ENCODE results near the gene MAD1L1. TPM values are rescaled to one million over a fixed set of nuclear protein-coding genes. Genes with fewer than 3 reads are reported as not detected.

Gene MAD1L1
- total RNA-seq, 1 experiment from 2014 or later, result 61.5 TPM

DNA sequence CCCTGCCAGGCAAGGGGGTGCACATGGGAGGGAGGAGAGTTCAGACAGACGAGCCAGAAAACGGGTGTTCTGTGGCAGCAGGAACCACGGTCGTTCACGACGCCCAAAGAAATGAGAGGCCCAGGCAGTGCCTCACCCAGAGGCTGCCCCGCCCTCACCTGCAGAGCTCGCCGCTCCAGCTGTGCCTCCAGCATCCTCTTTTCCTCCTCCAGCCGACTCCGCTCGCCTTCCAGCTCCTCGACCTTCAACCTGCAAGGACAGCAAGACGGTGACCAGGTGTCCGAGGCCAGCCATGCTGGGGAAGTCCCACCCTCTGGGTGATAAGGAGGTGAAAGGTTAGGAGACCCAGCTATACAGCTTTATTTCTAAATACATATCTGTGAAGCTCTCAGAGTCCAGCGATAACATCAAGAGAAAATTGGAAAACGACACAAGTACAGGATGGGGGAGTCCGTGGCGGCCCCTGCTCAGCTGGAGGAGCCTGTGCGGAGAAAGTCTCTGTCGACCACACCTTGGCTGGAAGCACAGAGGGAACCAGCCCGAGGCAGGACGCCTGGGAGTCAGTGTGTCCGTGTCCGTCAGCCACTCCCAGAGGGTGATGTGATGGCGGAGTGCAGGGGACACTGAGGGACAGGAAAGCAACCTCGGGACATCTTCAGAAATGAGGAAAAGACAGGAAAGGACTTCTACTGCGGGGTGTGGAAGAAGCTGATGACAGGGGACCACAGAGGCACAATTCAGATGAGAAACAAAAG is 275.1 kb downstream of the MAD1L1 start:
- DNase-seq (ENCODE audit: low read depth), result no peak

DNA sequence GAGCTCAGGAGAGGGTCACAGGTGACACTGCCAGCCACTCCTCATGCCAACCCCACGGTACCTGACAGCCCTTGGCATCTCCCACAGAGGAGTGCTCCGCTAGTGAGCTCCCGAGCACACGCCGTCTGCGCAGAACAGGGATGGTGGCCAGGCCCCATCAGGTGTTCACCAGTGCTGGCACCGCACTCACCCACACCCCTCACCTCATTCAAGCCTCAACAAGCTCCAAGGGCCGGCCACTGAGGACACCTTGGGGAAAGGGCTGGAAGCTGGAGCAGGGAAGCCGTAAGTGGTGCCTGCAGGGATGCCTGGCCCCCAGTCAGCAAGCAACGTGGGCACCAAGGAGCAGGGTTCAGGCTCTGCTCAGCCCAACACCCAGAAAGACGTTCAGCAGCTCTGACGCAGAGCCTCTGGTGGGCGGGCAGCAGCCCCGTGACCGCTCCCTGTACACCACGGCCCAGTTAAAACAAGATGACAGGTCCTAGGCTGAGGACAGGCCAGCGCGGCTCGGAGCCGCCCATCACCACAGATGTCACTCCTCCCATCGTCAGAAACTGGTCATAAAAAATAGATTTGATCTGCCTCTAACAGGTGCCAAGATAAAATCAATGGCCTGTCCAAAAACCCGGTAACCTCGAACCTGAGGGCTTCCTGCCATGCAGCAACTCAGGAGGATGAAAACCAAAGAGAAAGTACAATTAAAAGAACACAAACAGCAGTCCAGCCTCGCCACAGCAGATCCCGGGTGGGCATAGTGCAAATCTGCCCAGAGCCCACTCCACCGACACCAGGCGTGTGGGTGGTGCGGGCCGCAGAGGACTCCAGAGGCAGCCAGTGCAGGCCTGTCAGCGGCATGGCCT is 275.9 kb downstream of the MAD1L1 start:
- DNase-seq (ENCODE audit: low read depth), result no peak

DNA sequence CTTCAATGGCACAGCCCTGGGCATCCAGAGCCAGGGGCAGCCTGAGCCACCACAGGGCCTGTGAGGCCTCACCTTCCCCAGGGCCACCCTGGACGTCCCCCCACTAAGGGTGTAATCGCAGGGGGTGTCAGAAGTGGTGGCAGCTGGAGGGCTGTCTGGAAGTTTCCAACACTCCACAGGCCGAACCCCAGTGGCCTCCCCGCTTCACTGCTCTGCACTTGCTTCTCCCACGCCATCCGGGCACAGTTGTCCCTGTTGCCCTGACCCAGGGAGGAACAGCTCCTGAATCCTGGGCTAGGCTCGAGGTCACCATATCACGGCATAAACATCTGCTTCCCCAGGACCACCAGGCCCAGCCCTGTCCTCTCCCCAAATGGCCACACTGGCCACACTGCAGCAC is 276.6 kb downstream of the MAD1L1 start:
- no peak for DNase-seq (ENCODE audit: low read depth)

DNA sequence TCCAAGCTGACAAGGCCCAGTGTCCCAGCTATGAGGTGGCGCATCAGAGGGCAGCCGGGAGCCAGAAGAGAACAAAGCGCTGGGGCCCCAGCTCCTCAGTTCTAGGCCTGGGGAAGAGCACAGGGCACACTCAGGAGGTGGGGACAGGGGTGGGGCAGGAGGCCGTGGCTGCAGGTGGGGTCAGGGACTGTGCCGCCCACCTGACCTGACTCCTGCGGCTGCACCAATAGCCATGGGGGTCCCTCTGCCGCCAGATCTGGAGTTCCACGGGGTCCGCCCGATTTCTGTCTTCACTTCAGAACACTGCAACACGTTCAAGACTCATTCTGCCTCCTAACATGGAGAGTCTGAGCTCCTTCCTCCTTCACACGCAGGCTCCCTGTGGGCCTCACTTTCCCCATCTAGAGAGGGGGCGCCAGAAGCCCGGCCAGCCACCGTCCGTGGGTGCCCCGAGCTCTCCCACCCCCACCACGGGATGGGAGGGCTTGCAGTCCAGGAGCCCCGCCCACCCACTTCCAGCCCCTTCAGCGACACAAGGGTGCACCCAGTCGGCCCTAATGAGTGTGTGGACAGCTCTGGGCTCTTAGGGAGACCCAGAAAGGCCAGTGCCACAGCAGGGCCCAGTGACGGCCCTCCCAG is 278.3 kb downstream of the MAD1L1 start:
- DNase-seq (ENCODE audit: low read depth), result no peak

DNA sequence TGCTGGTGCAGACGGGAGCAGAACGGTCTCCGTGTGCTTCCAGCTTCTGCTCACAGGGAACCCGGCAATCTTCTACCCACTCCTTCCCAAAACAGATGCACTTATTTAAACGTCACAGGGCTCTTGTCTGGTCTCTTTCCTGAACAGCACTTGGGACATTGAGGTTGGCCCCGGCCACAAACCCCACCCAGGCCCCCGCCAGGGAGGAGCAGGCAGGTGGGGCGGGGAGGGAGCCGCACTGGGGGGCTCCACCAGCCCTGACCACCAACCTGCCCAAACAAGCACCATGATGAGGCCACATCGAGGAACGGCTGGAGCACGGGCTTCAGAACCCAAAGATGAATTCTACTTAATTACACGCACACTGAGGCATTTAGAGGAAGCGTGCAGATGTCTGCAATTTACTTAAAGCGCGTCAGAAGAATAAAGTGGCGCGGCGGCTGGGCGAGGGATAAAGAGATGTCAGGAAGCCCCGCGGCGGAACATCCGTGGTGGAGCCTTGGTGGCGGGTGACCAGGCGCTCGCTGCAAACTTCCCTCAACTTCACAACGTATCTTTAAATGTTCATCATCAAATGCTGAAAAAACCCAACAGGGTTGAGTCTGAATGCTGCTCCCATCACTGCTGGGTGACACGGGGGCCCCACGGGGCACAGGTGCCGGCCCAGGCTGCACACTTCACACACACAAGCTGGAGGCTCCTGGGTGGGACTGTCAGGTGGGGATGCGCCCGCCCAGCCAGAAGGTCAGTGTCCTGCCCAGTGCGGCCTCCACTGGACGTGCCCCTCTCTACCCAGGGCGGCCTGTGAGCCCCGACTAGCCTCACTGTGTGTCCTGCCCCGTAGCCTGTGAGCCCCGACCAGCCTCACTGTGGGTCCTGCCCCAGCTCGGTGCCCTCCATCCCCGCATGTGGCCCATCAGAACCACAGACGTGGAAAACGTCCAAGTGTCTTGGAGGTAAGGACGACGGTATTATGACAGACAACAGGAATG is 279.2 kb downstream of the MAD1L1 start:
- DNase-seq (ENCODE audit: low read depth), result no peak

DNA sequence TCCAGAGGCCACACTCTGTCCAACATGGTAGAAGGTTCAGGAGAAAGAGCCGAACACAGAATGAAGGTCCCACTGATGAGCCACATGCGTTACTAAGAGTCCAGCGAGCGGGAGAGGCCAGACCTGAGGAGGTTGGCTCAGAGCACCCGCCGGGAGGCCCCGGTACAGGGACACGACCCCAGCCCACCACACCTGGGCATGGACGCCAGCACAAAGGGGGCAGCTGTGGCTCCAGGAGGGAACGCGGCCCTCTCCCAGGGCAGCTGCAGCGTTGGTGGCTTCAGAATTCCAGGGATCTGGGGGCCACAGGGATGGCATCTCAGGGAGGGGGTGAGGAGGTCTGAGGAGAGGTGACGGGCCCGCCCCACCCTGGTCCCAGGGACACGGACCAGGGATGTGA is 280.0 kb downstream of the MAD1L1 start:
- no peak for DNase-seq (ENCODE audit: low read depth)

DNA sequence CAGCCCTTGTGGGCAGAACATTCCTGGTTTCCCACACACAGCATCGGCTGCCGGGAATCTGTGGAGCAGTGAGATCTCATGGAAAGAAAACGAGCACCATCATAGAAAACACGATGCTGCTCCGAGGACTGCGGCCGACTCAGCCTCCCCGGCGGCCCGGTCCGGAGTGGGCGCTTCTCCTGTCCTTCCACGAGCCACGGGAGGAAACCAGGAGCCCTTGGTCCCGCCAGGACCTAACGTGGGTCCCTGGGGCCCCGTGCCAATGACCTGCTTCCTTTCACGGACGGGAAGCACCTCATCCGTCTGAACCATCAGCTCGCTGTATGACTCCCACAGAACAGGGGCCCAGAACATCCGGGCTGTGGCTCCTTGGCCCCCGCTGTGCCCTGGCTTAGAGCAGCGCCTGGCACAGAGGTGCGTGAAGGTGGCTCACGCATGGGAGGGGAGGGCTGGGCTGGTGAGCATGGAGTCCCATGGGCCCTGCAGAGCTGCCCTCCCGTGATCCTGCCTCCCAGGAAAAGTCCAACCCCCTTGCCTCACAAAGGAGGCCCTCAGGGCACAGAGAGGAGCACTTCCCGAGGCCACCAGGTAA is 280.5 kb downstream of the MAD1L1 start:
- no peak for DNase-seq (ENCODE audit: low read depth)

DNA sequence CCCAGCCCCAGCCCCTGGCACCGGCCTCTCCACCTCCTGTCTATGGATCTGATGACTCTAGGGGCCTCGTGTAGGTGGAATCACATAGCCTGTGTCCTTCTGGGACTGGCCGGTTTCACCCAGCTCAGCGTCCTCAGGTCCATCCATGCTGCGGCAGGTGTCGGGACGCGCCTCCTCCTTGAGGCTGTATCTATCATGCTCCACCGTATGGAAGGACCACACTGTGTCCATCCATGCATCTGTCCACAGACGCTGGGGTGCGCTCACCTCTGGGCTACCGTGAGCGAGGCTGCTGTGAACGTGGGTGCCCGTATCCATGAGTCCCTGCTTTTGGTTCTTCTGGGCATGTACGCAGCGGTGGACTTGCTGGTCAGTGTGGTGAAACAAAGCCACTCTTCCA is 281.1 kb downstream of the MAD1L1 start:
- no peak for DNase-seq (ENCODE audit: low read depth)

DNA sequence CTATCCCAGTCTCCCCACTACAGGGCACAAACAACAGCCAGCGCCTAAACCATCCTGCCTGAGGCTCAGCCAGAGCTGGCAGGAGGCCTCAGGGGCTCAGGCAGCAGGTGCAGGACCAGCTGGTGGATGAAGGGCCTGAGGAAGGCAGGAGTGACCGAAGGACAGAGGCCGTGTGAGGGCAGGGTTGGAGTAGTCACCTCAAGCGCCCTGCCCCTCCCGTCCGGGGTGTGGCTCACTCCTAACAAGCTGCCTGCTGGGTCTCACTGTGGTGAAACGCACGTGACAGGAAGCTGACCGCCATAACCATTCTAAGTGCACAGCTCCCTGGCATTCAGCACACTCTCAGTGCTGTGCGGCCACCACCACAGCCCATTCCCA is 281.6 kb downstream of the MAD1L1 start:
- DNase-seq (ENCODE audit: low read depth), result peak; percentile 34

DNA sequence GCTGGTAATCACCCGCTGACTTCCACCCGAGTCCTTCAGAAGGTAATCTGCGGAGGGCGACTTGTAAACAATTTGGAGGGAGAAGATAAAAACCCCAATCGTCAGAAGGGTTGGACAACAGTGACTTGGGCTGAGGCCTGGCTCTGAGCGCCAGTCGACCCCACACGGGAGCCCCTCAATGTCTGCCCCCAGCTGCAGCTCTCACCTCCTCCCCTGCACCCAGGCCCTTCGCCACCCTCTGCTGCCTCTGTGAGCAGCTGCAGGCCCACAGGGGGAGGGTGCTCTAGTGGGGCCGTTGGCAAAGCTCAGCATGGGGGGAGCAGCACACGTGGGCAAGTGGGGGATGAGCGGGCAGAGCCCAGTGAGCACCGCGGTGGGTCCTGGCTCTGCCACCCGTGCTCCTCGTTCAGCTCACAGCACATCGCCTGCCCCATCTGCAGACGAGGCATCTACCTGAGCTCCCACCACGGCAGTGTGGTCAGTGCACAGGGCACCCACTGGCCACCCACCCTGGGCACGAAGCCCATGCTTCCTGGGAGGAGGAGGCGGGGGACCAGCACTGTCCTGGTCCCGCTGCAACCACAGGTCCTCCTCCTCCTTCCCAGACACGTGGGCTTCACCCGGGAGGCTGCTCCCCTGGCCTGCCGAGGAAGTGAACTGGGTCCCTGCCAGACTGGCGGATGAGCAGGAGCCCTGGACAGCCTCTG is 282.1 kb downstream of the MAD1L1 start:
- no peak for DNase-seq (ENCODE audit: low read depth)

DNA sequence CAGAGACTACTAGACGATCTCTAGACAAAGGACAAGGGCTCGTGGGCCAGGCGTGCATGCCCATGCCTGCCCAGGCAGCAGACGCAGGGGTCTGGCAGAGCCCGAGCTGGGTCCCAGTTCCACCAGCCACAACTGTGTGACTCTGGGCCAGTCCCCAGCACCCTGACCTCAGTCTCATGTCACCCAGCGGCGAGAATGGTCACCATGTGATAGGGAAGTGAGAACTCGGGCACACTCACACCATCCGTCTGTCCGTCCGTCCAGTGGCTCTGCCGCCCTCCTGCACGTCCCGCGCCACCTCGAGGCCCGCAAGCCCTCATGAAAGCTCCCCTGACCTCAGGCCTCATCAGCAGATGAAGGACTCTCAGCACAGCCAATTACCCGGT is 282.7 kb downstream of the MAD1L1 start:
- no peak for DNase-seq (ENCODE audit: low read depth)

DNA sequence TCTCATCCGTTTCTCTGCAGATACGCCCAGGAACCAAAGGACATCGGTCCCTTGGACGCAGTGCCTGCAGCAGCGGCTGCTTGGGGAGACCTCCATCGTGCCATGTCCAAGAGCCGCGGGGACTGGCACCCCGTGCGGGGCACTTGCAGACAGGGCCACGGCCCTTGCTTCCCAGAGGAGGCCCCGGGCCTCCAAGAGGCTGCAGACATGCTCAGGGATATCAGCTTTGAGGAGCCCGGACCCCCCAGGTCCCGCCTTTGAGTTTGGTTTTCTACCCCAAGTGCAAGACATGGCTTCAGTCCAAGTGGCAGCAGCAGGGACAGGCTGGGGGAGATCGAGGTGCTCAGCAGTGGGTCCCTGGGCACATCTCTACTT is 283.1 kb downstream of the MAD1L1 start:
- DNase-seq (ENCODE audit: low read depth), result no peak

DNA sequence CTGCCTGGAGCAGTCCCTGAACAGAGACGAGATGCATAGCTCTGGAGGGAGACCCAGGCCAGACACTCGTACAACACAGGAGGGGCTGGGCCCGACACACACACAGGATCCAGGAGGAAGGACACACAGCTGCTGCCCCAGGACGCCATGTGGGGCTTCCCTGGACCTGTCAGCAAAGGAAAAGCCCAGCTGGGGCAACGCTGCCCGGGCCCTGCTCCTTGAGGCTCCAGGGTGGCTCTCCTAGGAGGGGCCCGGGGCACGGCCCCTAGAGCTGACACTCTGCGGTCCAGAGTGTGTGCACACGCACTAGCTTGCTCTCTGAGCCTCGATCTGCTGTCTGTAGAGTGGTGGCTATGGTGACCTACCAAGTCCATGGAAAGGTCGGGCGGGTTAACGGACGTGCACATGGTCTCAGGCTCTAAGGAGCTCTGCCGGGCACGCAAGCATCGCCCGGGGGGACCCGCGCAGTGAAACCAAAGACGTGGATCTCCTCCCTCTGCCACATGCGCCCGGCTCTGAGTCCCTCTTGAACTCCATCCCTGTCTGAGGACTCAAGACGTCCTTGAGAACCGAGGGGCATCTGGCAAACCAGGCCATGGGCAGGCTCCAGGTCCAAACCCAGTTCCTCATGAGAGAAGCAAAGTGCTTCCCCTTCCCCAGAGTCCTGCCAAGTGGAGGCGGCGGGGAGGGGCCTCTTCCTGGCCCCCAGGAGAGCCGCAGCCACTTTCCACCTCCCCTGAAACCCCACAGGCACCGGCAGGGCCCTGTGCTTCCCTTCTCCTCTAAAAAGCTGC is 283.7 kb downstream of the MAD1L1 start:
- no peak for DNase-seq (ENCODE audit: low read depth)

DNA sequence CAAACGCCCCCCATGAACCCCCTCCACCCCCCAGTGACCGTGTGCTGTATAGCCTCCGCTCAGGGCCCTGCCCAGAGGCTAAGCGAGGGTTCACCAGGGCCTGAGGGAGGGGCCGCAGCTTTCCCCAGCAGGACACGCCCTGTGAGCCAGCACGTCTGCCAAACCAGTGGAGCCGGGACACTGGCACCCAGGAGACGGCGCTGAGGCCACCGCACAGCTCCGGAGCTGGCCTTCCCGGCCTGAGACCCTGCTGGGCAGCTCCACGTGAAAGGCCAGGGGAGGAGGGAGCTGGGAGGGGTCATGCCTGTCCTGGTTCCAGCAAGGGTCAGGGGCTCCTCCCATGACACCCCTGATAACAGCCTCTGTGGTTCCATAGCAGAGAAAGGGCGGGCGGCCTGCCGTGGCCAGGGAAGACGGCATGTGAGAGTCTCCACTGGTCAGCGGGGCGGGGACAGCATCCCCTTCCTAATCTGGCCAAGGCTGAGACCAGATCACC is 284.4 kb downstream of the MAD1L1 start:
- DNase-seq (ENCODE audit: low read depth), result no peak

DNA sequence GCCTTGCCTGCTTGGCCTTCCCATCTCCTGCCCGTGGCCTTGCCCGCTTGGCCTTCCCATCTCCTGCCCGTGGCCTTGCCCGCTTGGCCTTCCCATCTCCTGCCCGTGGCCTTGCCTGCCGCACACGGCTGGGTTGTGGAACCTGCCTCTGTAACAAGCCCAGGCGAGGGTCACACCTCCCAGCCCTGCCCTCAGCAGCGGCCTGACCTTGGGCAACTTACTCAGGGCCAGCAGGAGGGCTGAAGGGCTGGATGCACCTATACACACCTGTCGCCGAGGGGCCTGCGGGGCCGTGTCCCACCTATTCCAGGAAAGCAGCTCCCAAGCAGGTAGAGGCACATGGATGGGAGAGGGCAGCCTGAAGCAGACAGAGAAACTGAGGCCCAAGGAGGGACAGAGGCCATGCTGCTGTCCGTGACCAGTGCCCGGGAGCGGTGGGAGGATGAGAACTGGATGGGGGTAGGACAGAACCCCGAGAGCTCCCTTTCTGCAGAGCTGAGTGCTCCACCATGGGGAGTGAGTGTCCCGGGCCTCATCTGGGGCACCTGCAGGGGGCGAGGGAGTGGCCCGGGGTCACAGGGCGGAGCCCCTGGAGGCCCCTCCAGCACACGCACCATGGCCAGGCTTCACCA is 285.0 kb downstream of the MAD1L1 start:
- DNase-seq (ENCODE audit: low read depth), result no peak

DNA sequence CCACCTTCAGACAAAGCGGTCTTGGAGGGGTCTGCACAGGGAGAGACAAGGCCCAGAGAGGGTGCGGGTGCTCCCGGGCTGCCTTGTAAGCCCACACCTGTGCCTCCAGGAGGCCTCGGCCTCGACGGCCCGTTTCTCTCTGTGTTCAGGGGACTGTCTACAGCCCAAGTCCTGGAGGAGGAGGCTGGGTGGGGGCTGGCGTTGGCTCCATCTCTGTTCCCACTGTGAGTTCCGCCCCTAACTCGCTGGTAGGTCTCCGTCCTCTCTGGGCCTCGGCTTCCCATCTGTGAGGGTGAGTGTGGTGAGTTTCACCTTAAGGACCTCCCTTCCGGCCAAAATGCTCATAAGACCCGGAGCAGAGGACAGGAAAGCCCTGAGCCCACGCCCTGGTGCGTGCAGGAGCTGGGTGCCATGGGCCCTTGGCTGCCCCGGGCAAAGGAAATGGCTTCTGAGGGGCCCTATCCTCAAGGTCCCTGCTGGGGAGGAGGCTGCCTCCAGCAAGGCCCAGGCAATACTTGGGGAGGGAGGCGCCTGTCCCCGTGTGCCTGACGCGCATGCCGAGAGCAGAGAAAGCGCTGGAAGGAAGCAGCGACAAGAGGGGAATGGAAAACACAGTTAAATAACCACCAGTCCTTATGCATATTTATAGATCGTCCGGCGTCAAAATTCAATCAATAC is 285.8 kb downstream of the MAD1L1 start:
- DNase-seq (ENCODE audit: low read depth), result no peak

DNA sequence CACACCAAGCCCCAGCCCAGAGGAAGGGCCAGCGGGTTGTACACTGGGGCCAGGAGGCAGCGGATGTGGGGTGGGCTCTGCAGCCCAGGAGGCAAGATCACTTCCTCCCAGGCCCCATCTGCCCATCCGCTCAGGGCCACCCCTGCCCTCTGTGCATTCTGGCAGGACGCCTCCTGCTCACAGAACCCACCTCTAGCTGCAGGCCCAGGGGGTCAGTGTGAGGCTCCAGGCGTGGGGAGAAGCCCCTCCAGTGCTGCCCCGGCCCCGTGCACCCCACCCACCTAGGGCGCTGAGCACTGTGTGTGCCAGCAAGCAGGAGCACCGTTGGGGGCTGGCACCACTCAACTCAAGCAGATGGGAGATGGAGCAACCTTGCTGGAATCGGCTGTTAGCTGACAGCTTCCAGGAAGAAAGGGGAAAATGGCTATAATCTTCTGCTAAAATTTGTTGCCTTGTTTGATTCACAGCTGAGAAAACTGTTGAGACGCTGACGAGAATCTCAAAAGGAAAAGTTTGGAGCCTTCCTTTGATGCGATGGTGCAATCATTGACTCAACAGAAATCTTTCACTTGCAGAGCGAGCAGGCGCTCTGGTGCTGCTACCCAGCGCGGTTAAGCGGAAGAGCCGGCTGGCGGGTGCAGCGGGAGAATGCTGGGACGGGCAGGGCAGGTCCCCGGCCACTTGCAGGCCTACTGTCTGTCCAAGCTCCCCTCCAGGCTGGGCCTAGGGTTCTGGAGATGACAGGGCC is 286.5 kb downstream of the MAD1L1 start:
- no peak for DNase-seq (ENCODE audit: low read depth)

DNA sequence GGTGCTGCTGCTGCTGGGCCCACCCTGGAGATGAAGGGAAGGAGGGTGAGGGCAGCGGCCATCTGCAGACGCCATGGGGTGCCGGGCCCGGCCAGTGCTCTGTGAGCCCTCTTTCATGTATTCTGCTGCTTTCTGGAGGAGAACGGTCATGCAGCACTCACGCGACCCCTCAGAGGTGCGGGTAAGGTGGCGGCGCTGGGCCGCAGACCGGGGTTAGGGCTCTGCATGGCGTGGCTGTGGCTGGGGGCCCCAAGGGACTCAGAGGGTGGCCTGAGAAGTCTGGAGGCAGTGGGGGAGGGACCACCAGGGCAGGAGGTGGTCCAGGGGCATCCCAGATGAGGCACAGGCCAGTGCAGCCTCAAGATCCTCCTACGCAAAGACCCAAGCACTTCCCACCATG is 287.2 kb downstream of the MAD1L1 start:
- no peak for DNase-seq (ENCODE audit: low read depth)
